ENCODE data around the gene DPYSL4.

DNA sequence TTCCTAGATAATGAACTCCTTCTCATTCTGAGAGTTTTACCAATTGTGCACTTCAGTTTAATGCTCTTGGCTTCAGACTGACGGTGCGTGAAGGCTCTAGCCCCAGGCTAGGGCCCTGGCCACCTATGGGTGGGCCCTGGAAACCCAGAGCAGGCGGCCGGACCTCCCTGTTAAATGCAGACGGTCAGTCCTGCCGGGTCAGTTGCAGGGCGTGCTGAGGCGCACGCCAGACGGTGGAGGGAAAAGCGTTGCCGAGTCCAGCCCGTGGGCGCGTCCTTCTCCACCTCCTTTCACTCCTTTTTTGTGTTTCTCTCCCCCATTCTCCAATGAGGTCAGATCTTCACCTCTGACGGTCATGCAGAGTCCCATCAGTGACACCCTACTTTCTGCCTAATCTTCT, 2.3 kb downstream of the DPYSL4 start:
- TF ChIP-seq, protein P1, sequence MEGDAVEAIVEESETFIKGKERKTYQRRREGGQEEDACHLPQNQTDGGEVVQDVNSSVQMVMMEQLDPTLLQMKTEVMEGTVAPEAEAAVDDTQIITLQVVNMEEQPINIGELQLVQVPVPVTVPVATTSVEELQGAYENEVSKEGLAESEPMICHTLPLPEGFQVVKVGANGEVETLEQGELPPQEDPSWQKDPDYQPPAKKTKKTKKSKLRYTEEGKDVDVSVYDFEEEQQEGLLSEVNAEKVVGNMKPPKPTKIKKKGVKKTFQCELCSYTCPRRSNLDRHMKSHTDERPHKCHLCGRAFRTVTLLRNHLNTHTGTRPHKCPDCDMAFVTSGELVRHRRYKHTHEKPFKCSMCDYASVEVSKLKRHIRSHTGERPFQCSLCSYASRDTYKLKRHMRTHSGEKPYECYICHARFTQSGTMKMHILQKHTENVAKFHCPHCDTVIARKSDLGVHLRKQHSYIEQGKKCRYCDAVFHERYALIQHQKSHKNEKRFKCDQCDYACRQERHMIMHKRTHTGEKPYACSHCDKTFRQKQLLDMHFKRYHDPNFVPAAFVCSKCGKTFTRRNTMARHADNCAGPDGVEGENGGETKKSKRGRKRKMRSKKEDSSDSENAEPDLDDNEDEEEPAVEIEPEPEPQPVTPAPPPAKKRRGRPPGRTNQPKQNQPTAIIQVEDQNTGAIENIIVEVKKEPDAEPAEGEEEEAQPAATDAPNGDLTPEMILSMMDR (IDR thresholded peaks at IDR 0.05): no peak
- no peak for TF ChIP-seq POLR2AphosphoS5 (IDR thresholded peaks at IDR 0.05)
- no peak for TF ChIP-seq EP300 (IDR thresholded peaks at IDR 0.05; ENCODE audit: low read depth)
- no peak for TF ChIP-seq POLR2A (IDR thresholded peaks at IDR 0.05)
